ENCODE results near the gene ABCB9.

DNA sequence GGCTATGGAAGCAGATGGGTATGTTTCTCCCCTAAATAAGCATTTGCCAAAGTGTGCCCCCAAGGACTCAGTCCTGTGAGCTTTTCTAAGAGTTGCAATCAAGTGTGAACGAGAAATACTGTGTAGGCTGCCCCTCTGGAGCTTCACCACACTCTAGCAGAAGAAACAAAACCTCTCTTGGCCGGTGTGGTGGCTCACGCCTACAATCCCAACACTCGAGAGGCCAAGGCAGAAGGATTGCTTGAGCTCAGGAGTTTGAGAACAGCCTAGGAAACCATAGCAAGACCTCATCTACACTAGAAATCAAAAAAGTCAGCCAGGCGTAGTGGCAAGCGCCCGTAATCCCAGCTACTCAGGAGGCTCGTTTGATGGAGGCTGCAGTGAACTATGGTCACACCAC, 80.1 kb downstream of the ABCB9 start:
- no peak for TF ChIP-seq POLR2A (IDR thresholded peaks at IDR 0.05)
- TF ChIP-seq, protein P1, sequence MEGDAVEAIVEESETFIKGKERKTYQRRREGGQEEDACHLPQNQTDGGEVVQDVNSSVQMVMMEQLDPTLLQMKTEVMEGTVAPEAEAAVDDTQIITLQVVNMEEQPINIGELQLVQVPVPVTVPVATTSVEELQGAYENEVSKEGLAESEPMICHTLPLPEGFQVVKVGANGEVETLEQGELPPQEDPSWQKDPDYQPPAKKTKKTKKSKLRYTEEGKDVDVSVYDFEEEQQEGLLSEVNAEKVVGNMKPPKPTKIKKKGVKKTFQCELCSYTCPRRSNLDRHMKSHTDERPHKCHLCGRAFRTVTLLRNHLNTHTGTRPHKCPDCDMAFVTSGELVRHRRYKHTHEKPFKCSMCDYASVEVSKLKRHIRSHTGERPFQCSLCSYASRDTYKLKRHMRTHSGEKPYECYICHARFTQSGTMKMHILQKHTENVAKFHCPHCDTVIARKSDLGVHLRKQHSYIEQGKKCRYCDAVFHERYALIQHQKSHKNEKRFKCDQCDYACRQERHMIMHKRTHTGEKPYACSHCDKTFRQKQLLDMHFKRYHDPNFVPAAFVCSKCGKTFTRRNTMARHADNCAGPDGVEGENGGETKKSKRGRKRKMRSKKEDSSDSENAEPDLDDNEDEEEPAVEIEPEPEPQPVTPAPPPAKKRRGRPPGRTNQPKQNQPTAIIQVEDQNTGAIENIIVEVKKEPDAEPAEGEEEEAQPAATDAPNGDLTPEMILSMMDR (IDR thresholded peaks at IDR 0.05), result no peak

Data from right lobe of liver (tissue), 4 donors.